Heart left ventricle (tissue), 13 donors: ENCODE data around the gene PKN1.

Experiments used
- POLR2A ChIP-seq, 2 donors: fragments of 450-650 bp; IDR thresholded peaks; one replicate each; pipeline ENCODE4 v1.6.1; 2017; ENCODE audit warnings: antibody characterized with exemption in 2 of 2, mild to moderate bottlenecking in 2 of 2, moderate library complexity in 2 of 2
- TF ChIP-seq, protein P1 (sequence below), 12 donors: fragments of 200-600 bp; sonication (generic) in 4 of 12; IDR thresholded peaks; one replicate each; pipeline versions ENCODE4 v1.5.0 to v1.8.0; 2018 to 2022; ENCODE audit warnings: antibody characterized with exemption in 12 of 12, mild to moderate bottlenecking in 5 of 12
- donor health status: ischemic (EF 13 %, LVEDD 7.1; RV severe dilation, severe dysfunction).
- donor health status: DM: no; HTN: yes; CAD: no.
- donor health status: DM: no; HTN: no; CAD: no.
- donor health status: ischemic (EF 25% LVEDD 6.9; RV normal size, moderate dysfunction).
- donor health status: ischemic (EF 25% LVEDD 5.7; RV mildly dilated, moderate dysfunction).
- donor health status: ischemic (EF 35%, LVEDD 5.7; RV mildly dilated, moderate dysfunction).
- donor health status: nonischemic (EF 11% LVEDD 7.7; RV severe dilation, severe dysfunction).
- donor health status: DM: yes; HTN: yes; CAD: no.
- donor health status: PGD.
- donor health status: ischemic (EF 29% LVEDD 5.4; RV normal size, mild dysfunction).
- donor health status: nonischemic (EF 23%, LVEDD 6.1; RV moderate dilation, normal function).

DNA sequence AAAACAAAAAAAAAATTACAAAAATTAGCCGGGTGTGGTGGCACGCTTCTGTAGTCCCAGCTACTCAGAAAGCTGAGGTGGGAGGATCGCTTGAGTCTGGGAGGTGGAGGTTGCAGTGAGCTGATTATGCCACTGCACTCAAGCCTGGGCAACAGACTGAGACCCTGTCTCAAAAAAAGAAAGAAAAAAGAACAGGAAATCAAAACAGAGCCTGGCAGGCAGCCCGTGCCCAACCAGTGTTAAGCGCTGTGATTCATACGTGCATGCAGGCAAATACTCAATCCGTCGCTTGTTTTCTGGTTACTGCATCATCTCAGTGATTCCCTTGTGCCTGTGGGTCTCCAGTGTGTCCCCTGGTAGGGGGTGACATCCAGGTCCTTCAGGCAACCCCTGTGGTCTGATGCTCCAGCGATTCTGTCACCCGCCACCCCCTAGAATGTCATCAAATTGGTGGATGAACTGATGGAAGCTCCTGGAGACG, 32.1 kb upstream of the PKN1 start:
- TF ChIP-seq, protein P1, sequence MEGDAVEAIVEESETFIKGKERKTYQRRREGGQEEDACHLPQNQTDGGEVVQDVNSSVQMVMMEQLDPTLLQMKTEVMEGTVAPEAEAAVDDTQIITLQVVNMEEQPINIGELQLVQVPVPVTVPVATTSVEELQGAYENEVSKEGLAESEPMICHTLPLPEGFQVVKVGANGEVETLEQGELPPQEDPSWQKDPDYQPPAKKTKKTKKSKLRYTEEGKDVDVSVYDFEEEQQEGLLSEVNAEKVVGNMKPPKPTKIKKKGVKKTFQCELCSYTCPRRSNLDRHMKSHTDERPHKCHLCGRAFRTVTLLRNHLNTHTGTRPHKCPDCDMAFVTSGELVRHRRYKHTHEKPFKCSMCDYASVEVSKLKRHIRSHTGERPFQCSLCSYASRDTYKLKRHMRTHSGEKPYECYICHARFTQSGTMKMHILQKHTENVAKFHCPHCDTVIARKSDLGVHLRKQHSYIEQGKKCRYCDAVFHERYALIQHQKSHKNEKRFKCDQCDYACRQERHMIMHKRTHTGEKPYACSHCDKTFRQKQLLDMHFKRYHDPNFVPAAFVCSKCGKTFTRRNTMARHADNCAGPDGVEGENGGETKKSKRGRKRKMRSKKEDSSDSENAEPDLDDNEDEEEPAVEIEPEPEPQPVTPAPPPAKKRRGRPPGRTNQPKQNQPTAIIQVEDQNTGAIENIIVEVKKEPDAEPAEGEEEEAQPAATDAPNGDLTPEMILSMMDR (IDR thresholded peaks at IDR 0.05), result no peak
- no peak for TF ChIP-seq POLR2A (IDR thresholded peaks at IDR 0.05)
